Brain microvascular endothelial cell (primary cell): ENCODE measurements around the gene ACACA.
A peak's percentile ranks its signal among the peaks of the same experiment; 100 is the strongest.

Experiments used
- DNase-seq: peaks from one replicate; pipeline ENCODE4 v3.0.0-alpha.2; 2020
- H3K27ac ChIP-seq: fragments of 250-450 bp; sonication (Bioruptor Pico); 2 replicates; pipeline ENCODE4 v1.5.1; 2020; ENCODE audit warnings: mild to moderate bottlenecking, moderate library complexity
- H3K27me3 ChIP-seq: fragments of 250-450 bp; sonication (Bioruptor Pico); replicated peaks from 2 replicates; pipeline ENCODE4 v1.5.1; 2020; ENCODE audit warnings: mild to moderate bottlenecking
- H3K36me3 ChIP-seq: fragments of 250-450 bp; sonication (Bioruptor Pico); replicated peaks from 2 replicates; pipeline ENCODE4 v1.5.1; 2020; ENCODE audit warnings: mild to moderate bottlenecking
- H3K4me3 ChIP-seq: 2 replicates; pipeline ENCODE4 v1.5.1; 2011; ENCODE audit warnings: low read depth, mild to moderate bottlenecking, control low read depth, low read length, moderate library complexity
- CTCF ChIP-seq: IDR thresholded peaks from 2 replicates; pipeline ENCODE4 v1.5.1; 2011; ENCODE audit warnings: low read depth, mild to moderate bottlenecking, moderate library complexity, low read length, control low read depth, inconsistent platforms; ENCODE audit errors: missing control alignments
- in situ Hi-C: cut with HindIII; loops from 2 replicates; pipeline ENCODE4 v1.10.0; 2017; ENCODE audit warnings: low sequenced_read_pairs, low pct_ligation_motif_present

Gene ACACA

GRCh38 chr17:37180376-37180775 is 226.3 kb downstream of the ACACA start:
- no peak for TF ChIP-seq CTCF
- H3K27ac ChIP-seq, result peak overlapping the region; percentile 56
- no peaks in the 10 kb centered on the region for H3K27me3 ChIP-seq
- in situ Hi-C loops, result no loop called here
- DNase-seq, result no peak
- no peak overlapping the region for H3K4me3 ChIP-seq
- no peaks in the 10 kb centered on the region for H3K36me3 ChIP-seq

- H3K36me3 ChIP-seq, result no peaks in the 10 kb centered on the region
- peak; percentile 51 for DNase-seq
- no peaks in the 10 kb centered on the region for H3K27me3 ChIP-seq
- no peak overlapping the region for H3K4me3 ChIP-seq
- peak overlapping the region; percentile 56 for H3K27ac ChIP-seq
- no peak for TF ChIP-seq CTCF
- in situ Hi-C loops, result no loop called here
These were observed 226.7 kb downstream of the ACACA start for GRCh38 chr17:37179893-37180292.

- TF ChIP-seq CTCF, result no peak
- Histone ChIP-seq H3K27ac (no peak overlapping the region), H3K36me3 (no peaks in the 10 kb centered on the region), H3K4me3 (no peak overlapping the region), H3K27me3 (no peaks in the 10 kb centered on the region)
- no peak for DNase-seq
- in situ Hi-C loops, result no loop called here
These were observed 229.3 kb downstream of the ACACA start for GRCh38 chr17:37177254-37177870.

- TF ChIP-seq CTCF, result no peak
- H3K4me3 ChIP-seq, result no peak overlapping the region
- H3K27ac ChIP-seq, result no peak overlapping the region
- no peaks in the 10 kb centered on the region for H3K36me3 ChIP-seq
- DNase-seq, result peak; percentile 40
- in situ Hi-C loops, result no loop called here
- no peaks in the 10 kb centered on the region for H3K27me3 ChIP-seq
These were observed 229.9 kb downstream of the ACACA start for GRCh38 chr17:37176723-37177122.

- H3K27me3 ChIP-seq, result no peaks in the 10 kb centered on the region
- no peak overlapping the region for H3K27ac ChIP-seq
- DNase-seq, result peak; percentile 44
- in situ Hi-C loops, result no loop called here
- peak; percentile 64 for TF ChIP-seq CTCF
- no peak overlapping the region for H3K4me3 ChIP-seq
- no peaks in the 10 kb centered on the region for H3K36me3 ChIP-seq
These were observed 232.4 kb downstream of the ACACA start for GRCh38 chr17:37174205-37174604.

- TF ChIP-seq CTCF, result no peak
- in situ Hi-C loops, result no loop called here
- Histone ChIP-seq H3K36me3 (no peaks in the 10 kb centered on the region), H3K4me3 (no peak overlapping the region), H3K27me3 (no peaks in the 10 kb centered on the region), H3K27ac (no peak overlapping the region)
- no peak for DNase-seq
These were observed 235.7 kb downstream of the ACACA start for GRCh38 chr17:37170881-37171425.
